ENCODE measurements around the gene MACF1. TPM values are rescaled to one million over a fixed set of nuclear protein-coding genes. Genes with fewer than 3 reads are reported as not detected.

Gene MACF1
- total and polyA plus RNA-seq, 2 of the 13 experiments (the other 11 are each of a cell fraction or from before 2014, with no cell fraction given): 36.7 to 65.4 TPM

GRCh38 chr1:39409055-39409816, 204.7 kb downstream of the MACF1 start (continued):
- no peak for TF ChIP-seq IRF9 (CRISPR knock-in tag; IDR thresholded peaks at IDR 0.05; ENCODE audit: borderline replicate concordance)
- no peak for TF ChIP-seq EP300 (IDR thresholded peaks at IDR 0.05; ENCODE audit: low read depth in 2 of 2, low read length in 2 of 2)
- TF ChIP-seq EP300 (CRISPR knock-in tag; IDR thresholded peaks at IDR 0.05; ENCODE audit: borderline replicate concordance): no peak
- TF ChIP-seq, protein P1, sequence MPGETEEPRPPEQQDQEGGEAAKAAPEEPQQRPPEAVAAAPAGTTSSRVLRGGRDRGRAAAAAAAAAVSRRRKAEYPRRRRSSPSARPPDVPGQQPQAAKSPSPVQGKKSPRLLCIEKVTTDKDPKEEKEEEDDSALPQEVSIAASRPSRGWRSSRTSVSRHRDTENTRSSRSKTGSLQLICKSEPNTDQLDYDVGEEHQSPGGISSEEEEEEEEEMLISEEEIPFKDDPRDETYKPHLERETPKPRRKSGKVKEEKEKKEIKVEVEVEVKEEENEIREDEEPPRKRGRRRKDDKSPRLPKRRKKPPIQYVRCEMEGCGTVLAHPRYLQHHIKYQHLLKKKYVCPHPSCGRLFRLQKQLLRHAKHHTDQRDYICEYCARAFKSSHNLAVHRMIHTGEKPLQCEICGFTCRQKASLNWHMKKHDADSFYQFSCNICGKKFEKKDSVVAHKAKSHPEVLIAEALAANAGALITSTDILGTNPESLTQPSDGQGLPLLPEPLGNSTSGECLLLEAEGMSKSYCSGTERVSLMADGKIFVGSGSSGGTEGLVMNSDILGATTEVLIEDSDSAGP (CRISPR knock-in tag; IDR thresholded peaks at IDR 0.05; ENCODE audit: borderline replicate concordance): no peak; the same call in 1 of the 2 replicates
- no peak for TF ChIP-seq ZFP36 (IDR thresholded peaks at IDR 0.05; ENCODE audit: borderline replicate concordance, low read depth, low read length, partially characterized antibody)
- TF ChIP-seq CHCHD3 (CRISPR knock-in tag; IDR thresholded peaks at IDR 0.05): no peak
- no peak for TF ChIP-seq U2AF1 (optimal IDR thresholded peaks at IDR 0.05; ENCODE audit: low read depth, low read length)
- TF ChIP-seq ZNF546 (CRISPR knock-in tag; conservative IDR thresholded peaks at IDR 0.05): no peak; the same call in 1 of the 2 replicates
- TF ChIP-seq SPEN (CRISPR knock-in tag; IDR thresholded peaks at IDR 0.05; ENCODE audit: low read depth): no peak
- TF ChIP-seq RXRA (CRISPR knock-in tag; IDR thresholded peaks at IDR 0.05): no peak; the same call in 1 of the 2 replicates
- TF ChIP-seq ZNF772 (CRISPR knock-in tag; IDR thresholded peaks at IDR 0.05): no peak; the same call in 1 of the 2 replicates
- TF ChIP-seq, protein P2, sequence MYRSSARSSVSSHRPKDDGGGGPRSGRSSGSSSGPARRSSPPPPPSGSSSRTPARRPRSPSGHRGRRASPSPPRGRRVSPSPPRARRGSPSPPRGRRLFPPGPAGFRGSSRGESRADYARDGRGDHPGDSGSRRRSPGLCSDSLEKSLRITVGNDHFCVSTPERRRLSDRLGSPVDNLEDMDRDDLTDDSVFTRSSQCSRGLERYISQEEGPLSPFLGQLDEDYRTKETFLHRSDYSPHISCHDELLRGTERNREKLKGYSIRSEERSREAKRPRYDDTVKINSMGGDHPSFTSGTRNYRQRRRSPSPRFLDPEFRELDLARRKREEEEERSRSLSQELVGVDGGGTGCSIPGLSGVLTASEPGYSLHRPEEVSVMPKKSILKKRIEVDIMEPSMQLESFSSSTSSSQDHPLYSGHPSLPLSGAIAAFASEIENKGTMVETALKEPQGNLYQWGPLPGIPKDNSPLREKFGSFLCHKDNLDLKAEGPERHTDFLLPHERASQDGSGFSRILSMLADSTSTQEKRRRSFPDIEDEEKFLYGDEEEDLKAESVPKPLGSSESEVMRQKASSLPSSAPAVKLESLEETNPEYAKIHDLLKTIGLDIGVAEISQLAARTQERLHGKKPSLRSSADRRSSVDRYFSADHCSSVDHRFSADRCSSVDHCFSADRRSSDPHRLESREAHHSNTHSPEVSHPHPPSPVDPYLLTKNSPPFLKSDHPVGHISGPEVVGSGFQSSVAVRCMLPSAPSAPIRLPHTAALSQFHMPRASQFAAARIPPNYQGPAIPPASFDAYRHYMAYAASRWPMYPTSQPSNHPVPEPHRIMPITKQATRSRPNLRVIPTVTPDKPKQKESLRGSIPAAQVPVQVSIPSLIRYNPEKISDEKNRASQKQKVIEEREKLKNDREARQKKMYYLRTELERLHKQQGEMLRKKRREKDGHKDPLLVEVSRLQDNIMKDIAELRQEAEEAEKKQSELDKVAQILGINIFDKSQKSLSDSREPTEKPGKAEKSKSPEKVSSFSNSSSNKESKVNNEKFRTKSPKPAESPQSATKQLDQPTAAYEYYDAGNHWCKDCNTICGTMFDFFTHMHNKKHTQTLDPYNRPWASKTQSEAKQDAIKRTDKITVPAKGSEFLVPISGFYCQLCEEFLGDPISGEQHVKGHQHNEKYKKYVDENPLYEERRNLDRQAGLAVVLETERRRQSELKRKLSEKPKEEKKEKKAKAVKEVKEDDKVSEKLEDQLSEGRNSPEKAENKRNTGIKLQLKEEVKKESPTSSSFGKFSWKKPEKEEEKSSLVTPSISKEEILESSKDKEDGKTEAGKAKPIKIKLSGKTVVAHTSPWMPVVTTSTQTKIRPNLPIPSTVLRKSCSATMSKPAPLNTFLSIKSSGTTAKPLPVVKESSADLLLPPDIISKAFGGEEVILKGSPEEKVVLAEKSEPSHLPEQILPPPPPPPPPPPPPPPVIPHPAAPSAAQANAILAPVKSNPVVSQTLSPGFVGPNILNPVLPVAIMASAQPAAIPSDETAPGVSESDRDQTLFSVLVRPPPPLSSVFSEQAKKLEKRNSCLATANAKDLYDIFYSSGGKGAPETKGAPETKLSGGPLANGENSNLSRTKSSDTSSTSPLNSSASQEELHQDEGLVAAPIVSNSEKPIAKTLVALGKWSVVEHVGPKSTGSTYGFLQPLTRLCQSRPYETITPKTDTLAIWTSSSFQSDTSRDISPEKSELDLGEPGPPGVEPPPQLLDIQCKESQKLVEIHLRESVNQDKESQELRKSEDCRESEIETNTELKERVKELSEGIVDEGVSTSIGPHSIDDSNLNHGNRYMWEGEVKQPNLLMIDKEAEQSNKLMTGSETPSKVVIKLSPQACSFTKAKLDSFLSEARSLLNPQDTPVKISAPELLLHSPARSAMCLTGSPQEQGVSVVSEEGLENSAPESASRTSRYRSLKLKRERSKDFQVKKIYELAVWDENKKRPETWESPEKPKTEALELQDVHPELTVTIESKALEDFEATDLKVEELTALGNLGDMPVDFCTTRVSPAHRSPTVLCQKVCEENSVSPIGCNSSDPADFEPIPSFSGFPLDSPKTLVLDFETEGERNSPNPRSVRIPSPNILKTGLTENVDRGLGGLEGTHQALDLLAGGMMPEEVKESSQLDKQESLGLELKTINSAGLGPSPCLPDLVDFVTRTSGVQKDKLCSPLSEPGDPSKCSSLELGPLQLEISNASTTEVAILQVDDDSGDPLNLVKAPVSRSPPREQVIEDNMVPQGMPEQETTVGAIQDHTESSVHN (CRISPR knock-in tag; IDR thresholded peaks at IDR 0.05): no peak
- TF ChIP-seq, protein P3, sequence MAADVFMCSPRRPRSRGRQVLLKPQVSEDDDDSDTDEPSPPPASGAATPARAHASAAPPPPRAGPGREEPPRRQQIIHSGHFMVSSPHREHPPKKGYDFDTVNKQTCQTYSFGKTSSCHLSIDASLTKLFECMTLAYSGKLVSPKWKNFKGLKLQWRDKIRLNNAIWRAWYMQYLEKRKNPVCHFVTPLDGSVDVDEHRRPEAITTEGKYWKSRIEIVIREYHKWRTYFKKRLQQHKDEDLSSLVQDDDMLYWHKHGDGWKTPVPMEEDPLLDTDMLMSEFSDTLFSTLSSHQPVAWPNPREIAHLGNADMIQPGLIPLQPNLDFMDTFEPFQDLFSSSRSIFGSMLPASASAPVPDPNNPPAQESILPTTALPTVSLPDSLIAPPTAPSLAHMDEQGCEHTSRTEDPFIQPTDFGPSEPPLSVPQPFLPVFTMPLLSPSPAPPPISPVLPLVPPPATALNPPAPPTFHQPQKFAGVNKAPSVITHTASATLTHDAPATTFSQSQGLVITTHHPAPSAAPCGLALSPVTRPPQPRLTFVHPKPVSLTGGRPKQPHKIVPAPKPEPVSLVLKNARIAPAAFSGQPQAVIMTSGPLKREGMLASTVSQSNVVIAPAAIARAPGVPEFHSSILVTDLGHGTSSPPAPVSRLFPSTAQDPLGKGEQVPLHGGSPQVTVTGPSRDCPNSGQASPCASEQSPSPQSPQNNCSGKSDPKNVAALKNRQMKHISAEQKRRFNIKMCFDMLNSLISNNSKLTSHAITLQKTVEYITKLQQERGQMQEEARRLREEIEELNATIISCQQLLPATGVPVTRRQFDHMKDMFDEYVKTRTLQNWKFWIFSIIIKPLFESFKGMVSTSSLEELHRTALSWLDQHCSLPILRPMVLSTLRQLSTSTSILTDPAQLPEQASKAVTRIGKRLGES (CRISPR knock-in tag; IDR thresholded peaks at IDR 0.05; ENCODE audit: borderline replicate concordance): no peak
- no peak for TF ChIP-seq ZNF782 (CRISPR knock-in tag; IDR thresholded peaks at IDR 0.05; ENCODE audit: borderline replicate concordance)

All from HepG2 (cell line).